GM19328 (cell line): ENCODE results near the gene NR0B1.

Source experiments
- ATAC-seq: cut with Tn5 transposase; IDR thresholded peaks from one replicate; pipeline ENCODE4 v1.9.1; 2021; ENCODE audit warnings: mild to moderate bottlenecking, moderate library complexity; ENCODE audit not compliant: unreplicated experiment

Gene NR0B1, protein sequence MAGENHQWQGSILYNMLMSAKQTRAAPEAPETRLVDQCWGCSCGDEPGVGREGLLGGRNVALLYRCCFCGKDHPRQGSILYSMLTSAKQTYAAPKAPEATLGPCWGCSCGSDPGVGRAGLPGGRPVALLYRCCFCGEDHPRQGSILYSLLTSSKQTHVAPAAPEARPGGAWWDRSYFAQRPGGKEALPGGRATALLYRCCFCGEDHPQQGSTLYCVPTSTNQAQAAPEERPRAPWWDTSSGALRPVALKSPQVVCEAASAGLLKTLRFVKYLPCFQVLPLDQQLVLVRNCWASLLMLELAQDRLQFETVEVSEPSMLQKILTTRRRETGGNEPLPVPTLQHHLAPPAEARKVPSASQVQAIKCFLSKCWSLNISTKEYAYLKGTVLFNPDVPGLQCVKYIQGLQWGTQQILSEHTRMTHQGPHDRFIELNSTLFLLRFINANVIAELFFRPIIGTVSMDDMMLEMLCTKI

DNA sequence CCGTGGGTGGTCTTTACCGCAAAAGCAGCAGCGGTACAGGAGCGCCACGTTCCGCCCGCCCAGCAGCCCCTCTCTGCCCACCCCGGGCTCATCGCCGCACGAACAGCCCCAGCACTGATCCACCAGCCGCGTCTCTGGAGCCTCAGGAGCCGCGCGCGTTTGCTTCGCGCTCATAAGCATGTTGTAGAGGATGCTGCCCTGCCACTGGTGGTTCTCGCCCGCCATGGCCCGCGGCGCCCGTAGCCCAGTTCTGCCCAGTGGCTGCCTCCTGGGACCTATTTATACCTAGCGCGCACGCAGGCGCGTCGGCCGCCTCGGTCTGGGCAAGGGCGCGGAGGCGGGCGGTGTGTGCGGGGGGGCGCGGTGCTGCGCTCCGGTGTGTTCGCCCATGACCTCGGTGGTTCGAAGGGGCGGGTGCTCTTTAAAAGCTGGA lies at the start of gene NR0B1:
TSS of gene NR0B1 (minus strand) at position 252 of the 433 bp plus-strand sequence. CDS start at position 225, 27 bp downstream.
- ATAC-seq: no peak

DNA sequence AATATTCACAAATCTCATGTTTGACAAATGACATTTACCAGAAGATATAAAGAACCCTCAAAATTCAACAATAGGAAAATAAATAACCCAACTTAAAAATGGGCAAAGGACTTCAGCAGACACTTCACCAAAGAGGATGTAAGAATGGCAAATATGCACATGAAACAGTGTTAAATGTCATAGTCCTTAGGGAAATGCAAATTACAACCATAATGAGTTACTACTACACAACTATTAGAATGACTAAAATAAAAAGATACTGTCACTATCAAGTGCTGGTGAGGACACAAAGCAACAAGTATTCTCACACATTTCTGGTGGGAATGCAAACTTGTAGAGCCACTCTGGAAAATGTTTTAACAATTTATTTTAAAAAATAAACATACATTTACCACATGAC lies 40.8 kb upstream of the NR0B1 start:
- no peak for ATAC-seq

DNA sequence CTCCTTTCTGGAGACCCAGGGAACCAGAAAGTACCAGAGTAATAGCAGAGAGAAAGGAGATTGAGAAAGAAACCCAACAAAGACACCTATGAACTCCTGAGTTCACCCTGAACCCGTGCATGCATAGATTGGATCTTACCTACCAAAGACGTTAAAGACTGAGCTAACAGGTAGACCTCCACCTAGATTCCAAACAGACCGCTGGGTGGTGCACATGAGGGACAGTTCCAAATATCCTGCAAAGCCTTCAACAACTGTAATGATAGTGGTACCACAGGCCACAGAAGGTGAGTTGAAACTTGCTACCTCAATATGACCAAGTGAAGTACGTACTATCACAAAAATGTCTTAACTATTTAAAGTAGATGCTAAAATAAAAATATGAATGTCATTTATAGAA lies 34.0 kb upstream of the NR0B1 start:
- no peak for ATAC-seq

GRCh38 chrX:30340753-30341152 lies 31.6 kb upstream of the NR0B1 start:
- ATAC-seq: no peak

- ATAC-seq: no peak
These were observed 18.6 kb upstream of the NR0B1 start for GRCh38 chrX:30327762-30328161.

DNA sequence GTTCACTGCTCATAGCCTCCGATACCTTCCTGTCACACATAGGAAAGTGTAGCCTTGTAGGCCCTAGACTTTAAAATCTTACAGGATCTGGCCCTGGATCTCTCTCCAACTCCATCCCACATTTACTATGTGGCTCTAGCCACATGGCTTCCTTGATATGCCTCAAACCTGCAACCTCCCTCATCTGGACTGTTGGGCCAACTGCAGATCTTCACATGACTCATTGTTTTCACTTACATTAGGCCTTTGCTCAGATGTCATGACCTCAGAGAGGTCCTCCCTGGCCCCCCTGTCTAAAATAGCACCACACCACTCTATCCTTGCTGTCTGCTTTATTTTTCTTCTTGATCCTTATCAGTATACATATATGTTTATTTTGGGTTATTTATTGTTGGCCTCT lies 8.1 kb upstream of the NR0B1 start:
- no peak for ATAC-seq

GRCh38 chrX:30313322-30313721 lies 4.1 kb upstream of the NR0B1 start:
- ATAC-seq: no peak

- no peak for ATAC-seq
These were observed 3.7 kb upstream of the NR0B1 start for GRCh38 chrX:30312858-30313257.

DNA sequence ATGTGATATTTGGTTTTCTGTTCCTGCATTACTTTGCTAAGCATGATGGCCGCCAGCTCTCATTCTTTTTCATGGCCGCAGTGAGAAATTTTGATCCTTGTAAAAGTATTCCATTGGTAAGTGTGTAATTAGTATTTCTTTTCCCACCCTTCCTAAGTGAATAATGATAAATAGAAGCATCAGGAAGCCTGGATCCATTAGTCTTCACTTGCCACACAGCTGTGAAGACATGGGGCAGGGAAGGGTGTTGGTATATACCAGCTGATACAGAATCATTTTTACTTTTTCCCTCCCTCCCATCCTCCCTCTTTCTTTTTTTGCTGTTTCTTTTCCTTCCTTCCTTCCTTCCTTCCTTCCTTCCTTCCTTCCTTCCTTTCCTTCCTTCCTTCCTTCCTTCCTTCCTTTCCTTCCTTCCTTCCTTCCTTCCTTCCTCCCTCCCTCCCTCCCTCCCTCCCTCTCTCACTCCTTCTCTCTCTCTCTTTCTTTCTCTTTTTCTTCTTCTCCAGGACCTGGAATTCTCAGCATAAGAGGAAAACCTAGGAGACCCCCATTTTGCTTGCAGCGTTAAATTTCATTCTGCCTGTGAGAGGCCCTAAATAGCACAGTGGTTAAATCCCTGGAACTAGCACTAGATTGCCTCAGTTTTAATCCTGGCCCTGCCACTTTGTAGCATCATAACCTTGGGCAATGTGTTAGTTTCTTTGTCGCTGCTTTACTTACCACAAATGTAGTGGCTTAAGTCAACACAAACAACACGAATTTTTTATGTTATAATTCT lies 1.4 kb upstream of the NR0B1 start:
- no peak for ATAC-seq

DNA sequence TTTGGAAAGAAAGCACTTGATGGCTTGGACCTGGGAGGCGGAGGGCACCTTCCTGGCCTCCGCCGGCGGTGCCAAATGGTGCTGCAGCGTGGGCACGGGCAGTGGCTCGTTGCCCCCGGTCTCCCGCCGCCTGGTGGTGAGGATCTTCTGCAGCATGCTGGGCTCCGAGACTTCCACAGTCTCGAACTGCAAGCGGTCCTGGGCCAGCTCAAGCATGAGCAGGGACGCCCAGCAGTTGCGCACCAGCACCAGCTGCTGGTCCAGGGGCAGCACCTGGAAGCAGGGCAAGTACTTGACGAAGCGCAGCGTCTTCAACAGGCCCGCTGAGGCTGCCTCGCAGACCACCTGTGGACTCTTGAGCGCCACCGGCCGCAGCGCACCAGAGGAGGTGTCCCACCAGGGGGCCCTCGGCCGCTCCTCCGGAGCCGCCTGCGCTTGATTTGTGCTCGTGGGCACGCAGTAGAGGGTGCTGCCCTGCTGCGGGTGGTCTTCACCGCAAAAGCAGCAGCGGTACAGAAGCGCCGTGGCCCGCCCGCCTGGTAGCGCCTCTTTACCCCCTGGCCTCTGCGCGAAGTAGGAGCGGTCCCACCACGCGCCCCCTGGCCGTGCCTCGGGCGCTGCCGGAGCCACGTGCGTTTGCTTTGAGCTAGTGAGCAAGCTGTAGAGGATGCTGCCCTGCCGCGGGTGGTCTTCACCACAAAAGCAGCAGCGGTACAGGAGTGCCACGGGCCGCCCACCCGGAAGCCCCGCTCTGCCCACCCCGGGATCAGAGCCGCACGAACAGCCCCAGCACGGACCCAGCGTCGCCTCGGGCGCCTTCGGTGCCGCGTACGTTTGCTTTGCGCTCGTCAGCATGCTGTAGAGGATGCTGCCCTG lies 689 bp downstream of the NR0B1 start:
- no peak for ATAC-seq

DNA sequence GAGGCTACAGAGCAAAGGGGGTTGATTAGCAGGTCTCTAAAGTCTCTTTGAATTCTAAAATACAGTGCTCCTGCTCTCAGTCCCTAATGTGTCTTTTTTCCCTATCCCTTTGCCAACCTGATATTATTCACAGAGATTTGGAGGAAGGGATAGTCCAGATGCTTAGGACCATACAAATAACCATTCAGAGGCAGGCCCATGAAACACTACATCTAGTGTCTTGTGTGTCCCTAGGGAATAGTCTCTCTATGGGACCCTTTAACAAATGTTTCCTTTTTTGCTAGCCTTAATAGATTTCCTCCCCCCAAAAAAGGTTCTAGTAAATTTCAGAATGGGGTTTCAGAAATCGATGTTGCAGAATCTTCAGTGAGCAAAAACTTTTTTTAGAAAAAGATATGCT lies 1.7 kb downstream of the NR0B1 start:
- no peak for ATAC-seq

- no peak for ATAC-seq
These were observed 4.3 kb downstream of the NR0B1 start for GRCh38 chrX:30304866-30305265.

DNA sequence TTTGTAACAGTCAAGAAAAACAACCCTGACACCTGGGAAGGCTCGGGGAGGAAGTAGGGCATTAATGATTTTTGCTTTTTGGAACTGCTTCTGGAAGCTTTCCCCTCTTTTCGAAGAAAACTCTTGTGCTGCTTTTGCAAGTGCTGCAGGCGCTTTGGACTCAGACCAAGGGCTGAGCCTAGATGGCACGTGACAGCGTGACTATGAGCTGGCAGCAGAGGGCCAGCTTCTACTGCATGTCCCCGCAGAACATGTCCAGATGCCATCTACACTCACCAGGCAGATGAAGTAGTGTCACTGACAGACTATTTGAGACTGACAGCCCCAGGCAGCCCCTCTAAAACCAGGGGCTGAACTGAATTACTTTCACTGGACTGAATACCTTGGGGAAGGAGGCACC lies 6.2 kb downstream of the NR0B1 start:
- no peak for ATAC-seq

- no peak for ATAC-seq
These were observed 7.2 kb downstream of the NR0B1 start for GRCh38 chrX:30301963-30302362.

DNA sequence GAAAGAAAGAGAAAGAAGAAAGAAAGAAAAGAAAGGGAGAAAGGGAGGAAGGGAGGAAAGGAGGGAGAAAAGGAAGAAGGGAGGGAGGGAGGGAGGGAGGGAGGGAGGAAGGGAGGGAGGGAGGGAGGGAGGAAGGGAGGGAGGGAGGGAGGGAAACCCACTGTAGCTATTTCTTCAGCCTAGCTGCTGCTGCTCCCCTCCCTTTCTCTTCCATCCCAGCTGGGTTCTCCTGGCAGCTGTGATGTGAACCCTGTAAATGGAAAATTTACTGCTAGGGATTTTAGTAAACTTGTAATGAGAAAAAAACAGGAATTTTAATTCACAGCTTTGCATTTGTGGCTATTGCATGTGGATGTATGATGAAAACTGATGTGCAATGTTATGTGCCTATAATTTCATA lies 8.0 kb downstream of the NR0B1 start:
- ATAC-seq: no peak

GRCh38 chrX:30296408-30297254 lies 12.6 kb downstream of the NR0B1 start:
- no peak for ATAC-seq

GRCh38 chrX:30283456-30284200 lies 25.6 kb downstream of the NR0B1 start:
- no peak for ATAC-seq

DNA sequence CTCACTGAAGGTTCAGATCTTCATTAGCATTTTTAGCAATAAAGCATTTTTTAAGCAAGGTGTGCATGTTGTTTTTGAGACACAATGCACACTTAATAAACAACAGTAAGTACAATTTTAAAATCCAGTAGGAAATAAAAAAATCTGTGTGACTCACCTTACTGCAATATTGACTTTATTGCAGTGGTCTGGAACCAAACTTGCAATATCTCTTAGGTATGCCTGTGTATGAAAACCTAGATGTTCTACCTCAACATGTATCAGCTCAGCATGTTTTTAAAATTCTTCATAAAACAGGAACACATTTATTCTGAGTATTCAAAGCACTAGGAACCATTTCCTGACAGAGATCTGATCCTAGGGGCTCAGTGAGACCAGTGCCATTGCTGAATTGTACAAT lies 26.7 kb downstream of the NR0B1 start:
- no peak for ATAC-seq

DNA sequence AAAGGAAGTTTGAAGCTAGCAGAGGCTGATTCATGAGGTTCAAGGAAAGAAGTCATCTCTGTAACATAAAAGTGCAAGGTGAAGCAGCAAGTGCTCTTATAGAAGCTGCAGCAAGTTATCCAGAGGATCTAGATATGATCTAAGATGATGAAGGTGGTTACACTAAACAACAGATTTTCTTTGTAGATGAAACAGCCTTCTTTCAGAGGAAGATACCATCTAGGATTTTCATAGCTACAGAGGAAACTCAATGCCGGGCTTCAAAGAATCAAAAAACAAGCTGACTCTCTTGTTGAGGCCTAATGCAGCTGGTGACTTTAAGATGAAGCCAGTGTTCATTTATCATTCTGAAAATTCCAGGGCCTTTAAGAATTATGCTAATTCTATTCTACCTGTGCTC lies 28.8 kb downstream of the NR0B1 start:
- ATAC-seq: no peak
